Muscle layer of duodenum (tissue), 2 donors: ENCODE data around the gene SCAF1.

Experiments used
- H3K27ac ChIP-seq: one replicate; pipeline ENCODE4 v1.7.0; 2013; ENCODE audit warnings: mild to moderate bottlenecking, low read length
- H3K27me3 ChIP-seq: one replicate; pipeline ENCODE4 v1.7.0; 2013; ENCODE audit warnings: low read depth, mild to moderate bottlenecking, control low read depth, low read length
- H3K36me3 ChIP-seq, 2 donors: one replicate each; pipeline ENCODE4 v1.7.0; 2013; ENCODE audit warnings: low read length in 2 of 2, control low read depth in 1 of 2, mild to moderate bottlenecking in 1 of 2; ENCODE audit not compliant: insufficient read depth in 2 of 2, control insufficient read depth in 1 of 2
- H3K4me1 ChIP-seq, 2 donors: one replicate each; pipeline ENCODE4 v1.7.0; 2013; ENCODE audit warnings: low read length in 2 of 2, mild to moderate bottlenecking in 2 of 2, control low read depth in 1 of 2, moderate library complexity in 1 of 2; ENCODE audit not compliant: insufficient read depth in 2 of 2, control insufficient read depth in 1 of 2
- H3K4me3 ChIP-seq, 2 donors: one replicate each; pipeline ENCODE4 v1.7.0; 2013; ENCODE audit warnings: low read length in 2 of 2, low read depth in 1 of 2, mild to moderate bottlenecking in 1 of 2
- H3K9me3 ChIP-seq, 2 donors: one replicate each; pipeline ENCODE4 v1.7.0; 2013; ENCODE audit warnings: low read length in 2 of 2, control low read depth in 1 of 2, mild to moderate bottlenecking in 1 of 2; ENCODE audit not compliant: control insufficient read depth in 1 of 2
- donor health status: healthy.

SCAF1 gene

DNA sequence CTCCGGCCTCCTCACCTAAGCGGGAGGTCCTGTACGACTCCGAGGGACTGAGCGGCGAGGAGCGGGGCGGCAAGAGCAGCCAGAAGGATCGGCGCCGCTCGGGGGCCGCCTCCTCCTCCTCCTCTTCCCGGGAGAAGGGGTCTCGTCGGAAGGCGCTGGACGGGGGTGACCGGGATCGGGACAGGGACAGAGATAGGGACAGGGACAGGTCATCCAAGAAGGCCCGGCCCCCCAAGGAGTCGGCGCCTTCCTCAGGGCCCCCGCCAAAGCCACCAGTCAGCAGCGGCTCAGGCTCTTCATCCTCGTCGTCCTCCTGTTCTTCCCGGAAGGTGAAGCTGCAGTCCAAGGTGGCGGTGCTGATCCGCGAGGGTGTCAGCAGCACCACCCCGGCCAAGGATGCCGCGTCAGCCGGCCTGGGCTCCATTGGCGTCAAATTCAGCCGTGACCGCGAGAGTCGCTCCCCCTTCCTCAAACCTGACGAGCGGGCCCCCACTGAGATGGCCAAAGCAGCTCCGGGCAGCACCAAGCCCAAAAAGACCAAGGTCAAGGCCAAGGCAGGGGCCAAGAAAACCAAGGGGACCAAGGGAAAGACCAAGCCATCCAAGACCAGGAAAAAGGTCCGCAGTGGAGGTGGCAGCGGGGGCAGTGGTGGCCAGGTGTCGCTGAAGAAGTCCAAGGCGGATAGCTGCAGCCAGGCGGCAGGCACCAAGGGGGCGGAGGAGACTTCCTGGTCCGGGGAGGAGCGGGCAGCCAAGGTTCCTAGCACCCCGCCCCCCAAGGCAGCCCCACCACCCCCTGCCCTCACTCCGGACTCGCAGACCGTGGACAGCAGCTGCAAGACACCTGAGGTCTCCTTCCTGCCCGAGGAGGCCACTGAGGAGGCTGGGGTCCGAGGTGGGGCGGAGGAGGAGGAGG, 10.8 kb downstream of the SCAF1 start:
- H3K4me1 ChIP-seq: no peaks in the 10 kb centered on the region
- no peaks in the 10 kb centered on the region for H3K27me3 ChIP-seq
- H3K9me3 ChIP-seq: no peaks in the 10 kb centered on the region
- H3K36me3 ChIP-seq: peaks cover 45 to 79% of the 10 kb centered on the region in 2 donors
- H3K4me3 ChIP-seq: no peak overlapping the region
- H3K27ac ChIP-seq: no peak overlapping the region

DNA sequence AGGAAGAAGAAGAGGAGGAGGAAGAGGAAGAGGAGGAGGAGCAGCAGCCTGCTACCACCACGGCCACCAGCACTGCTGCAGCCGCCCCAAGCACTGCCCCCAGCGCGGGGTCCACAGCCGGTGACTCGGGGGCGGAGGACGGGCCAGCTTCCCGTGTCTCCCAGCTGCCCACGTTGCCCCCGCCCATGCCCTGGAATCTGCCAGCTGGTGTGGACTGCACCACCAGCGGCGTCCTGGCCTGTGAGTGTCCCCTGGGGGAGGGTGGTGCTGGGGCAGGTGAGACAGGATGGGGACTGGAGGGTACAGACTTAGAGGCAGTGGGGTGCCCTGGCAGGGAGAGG, 11.4 kb downstream of the SCAF1 start:
- Histone ChIP-seq H3K27me3 (no peaks in the 10 kb centered on the region), H3K9me3 (no peaks in the 10 kb centered on the region), H3K36me3 (peaks cover 47 to 86% of the 10 kb centered on the region in 2 donors), H3K4me3 (no peak overlapping the region), H3K4me1 (no peaks in the 10 kb centered on the region), H3K27ac (no peak overlapping the region)

DNA sequence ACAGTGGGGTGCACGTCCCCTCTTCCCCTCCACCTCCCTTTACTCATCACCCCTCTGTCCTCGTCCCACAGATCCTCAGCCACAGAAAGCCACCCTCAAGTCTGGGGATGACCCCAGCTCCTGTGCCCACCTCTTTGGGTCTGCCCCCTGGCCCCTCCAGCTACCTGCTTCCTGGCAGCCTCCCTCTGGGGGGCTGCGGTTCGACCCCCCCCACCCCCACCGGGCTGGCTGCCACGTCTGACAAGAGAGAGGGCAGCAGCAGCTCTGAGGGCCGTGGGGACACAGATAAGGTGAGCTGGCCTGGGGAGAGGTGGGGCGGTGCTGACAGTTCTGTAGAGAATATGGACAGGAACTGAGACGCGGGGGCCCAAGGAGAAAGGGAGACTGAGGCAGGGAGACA, 12.6 kb downstream of the SCAF1 start:
- H3K27me3 ChIP-seq: no peaks in the 10 kb centered on the region
- no peak overlapping the region for H3K27ac ChIP-seq
- no peaks in the 10 kb centered on the region for H3K9me3 ChIP-seq
- peaks cover 54 to 90% of the 10 kb centered on the region in 2 donors for H3K36me3 ChIP-seq
- H3K4me3 ChIP-seq: no peak overlapping the region
- no peaks in the 10 kb centered on the region for H3K4me1 ChIP-seq

DNA sequence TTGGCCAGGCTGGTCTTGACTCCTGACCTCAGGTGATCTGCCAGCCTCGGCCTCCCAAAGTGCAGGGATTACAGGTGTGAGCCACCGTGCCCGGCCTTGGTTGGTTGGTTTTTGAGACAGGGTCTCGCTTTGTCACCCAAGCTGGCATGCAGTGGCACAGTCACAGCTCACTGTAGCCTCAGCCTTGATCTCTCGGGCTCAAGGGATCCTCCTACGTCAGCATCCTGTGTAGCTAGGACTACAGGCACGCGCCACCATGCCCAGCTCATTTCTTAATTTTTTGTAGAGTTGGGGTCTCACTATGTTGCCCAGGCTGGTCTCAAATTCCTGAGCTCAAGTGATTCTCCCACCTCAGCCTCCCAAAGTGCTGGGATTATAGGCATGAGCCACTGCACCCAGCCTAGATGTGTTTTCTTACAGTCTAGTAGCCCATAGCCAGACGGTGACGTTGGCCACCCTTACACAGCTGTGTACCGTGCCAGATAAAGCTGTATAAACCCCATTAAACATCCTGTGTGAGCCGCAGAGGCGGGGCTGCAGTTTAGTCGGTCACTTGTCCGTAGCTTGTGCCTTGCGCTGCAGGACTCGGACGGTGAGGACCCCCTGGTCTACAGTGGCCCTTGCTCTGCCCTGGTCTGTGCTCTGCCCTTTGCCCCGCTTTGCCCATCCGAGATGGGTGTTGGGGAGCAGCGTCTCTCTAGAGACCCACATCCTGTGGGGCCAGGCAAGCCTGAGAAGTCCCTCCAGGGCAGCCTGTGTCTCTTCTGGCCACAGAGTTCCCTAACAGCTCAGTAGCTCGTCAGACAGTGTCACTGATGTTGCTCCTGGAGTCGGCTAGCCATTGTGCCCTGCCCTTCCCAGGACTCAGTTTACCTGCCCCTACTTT, 13.8 kb downstream of the SCAF1 start:
- Histone ChIP-seq H3K9me3 (no peaks in the 10 kb centered on the region), H3K4me1 (no peaks in the 10 kb centered on the region), H3K36me3 (peaks cover 44 to 89% of the 10 kb centered on the region in 2 donors), H3K27me3 (no peaks in the 10 kb centered on the region), H3K4me3 (no peak overlapping the region), H3K27ac (no peak overlapping the region)

DNA sequence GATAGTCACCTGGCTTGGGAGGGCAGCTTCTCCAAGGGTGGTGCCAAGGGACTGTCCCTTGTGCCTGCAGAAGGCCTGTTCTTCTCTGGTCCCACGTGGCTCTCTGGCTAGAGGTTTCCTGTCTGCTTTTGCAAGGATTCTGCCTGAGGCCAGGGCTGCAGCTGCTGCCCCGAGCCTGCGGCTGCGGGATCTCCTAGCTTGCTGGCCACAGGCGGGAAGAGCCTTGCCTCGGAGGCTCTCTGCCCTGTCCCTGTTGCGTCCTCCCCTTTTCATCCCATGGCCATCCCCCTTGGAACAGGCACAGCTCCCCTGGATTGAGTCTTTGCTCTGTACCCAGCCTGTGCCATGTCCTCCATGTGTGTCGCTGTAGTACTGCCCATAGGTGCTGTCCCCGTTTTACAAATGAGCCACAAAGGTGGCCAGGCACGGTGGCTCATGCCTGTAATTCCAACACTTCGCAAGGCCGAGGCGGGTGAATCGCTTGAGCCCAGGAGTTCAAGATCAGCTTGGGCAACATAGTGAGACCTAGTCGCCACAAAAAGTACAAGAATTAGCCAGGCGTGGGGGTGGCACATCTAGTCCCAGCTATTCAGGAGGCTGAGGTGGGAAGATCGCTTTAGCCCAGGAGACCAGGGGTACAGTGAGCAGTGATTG, 14.6 kb downstream of the SCAF1 start:
- Histone ChIP-seq H3K4me1 (no peaks in the 10 kb centered on the region), H3K4me3 (no peak overlapping the region), H3K36me3 (peaks cover 48 to 90% of the 10 kb centered on the region in 2 donors), H3K9me3 (no peaks in the 10 kb centered on the region), H3K27ac (no peak overlapping the region), H3K27me3 (no peaks in the 10 kb centered on the region)

DNA sequence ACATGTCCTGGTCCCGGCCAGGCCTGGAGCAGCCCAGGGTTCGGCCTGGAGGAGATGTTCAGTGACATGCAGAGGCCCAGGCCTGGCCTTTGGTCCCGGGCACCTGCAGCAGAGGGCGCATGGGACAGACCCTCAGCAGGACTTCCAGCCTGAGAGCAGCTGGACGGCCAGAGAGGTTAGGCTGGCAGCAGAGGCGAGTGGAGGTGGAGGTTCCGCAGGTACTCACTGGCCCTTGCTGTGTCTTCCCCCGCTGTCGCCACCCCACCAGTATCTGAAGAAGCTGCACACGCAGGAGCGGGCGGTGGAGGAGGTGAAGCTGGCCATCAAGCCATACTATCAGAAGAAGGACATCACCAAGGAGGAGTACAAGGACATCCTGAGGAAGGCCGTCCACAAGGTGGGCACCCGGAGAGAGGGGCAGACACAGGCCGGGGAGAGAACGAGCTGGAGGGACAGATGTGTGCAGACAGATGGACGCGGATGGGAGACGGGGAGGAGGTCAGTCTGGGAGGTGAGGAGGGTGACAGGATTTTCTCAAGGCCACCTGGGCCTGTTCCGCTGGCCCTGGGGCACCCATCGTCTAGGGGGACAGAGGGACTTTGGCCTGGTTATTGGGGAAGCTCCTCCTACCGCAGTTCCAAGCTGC, 15.6 kb downstream of the SCAF1 start:
- Histone ChIP-seq H3K4me1 (no peaks in the 10 kb centered on the region), H3K27me3 (no peaks in the 10 kb centered on the region), H3K36me3 (peaks cover 52 to 93% of the 10 kb centered on the region in 2 donors), H3K9me3 (no peaks in the 10 kb centered on the region), H3K27ac (no peak overlapping the region), H3K4me3 (no peak overlapping the region)

DNA sequence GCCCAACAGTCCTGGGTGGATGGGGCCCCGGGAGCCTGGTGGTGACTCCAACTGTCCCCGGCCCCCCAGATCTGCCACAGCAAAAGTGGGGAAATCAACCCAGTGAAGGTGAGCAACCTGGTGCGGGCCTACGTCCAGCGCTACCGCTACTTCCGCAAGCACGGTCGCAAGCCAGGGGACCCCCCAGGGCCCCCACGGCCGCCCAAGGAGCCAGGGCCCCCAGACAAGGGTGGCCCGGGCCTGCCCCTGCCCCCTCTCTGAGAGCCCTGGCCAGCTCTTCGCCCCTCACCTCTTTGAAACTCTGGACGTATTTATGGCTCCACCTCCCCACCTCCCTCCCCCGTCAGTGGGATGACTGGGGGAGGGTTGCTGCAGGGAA, 16.1 kb downstream of the SCAF1 start:
- H3K9me3 ChIP-seq: no peaks in the 10 kb centered on the region
- no peaks in the 10 kb centered on the region for H3K27me3 ChIP-seq
- H3K4me1 ChIP-seq: no peaks in the 10 kb centered on the region
- no peak overlapping the region for H3K27ac ChIP-seq
- no peak overlapping the region for H3K4me3 ChIP-seq
- peaks cover 52 to 92% of the 10 kb centered on the region in 2 donors for H3K36me3 ChIP-seq

DNA sequence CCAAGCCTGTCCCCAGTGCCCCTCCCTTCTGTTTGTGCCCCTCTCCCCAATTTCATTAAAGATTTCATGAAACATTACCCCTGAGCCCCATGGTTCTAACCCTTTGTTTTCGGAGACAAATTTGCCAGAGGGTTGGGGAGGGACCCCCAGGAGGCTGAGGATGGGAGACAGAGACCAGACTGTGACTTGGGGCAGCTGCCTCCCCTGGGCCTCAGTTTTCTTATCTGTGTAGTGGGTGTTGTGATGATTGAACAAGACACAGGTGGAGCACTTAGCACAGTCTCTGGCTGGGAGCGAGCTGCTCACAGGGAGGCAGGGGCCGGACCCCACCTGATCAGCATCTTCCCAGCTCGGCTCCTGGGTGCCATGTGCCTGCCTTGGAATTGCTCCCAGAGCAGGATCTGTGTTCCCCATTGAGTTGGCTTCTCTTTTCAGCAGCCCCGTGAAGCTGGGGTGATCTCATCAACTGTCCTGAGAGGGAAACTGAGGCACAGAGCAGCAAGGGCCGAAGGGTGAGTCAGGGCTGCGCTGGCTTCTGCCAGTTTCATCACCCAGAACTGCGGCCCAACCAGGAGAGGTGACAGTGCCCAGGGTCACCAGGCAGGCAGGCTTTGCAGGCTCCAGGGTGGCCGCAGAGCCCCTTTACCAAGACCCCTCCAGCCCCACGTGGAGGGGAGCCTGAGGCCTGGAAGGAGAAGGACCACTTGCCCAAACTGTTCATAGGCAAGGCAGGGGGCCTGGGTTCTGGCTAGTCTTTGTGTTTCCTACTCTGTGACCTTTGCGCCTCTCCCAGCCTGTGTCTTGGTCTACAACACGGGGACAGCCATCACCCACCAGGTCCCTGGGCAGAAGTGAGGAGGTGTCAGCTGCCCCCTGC, 16.8 kb downstream of the SCAF1 start:
- no peak overlapping the region for H3K4me3 ChIP-seq
- H3K9me3 ChIP-seq: no peaks in the 10 kb centered on the region
- H3K27me3 ChIP-seq: no peaks in the 10 kb centered on the region
- H3K27ac ChIP-seq: no peak overlapping the region
- peaks cover 0 to 5% of the 10 kb centered on the region in 2 donors for H3K4me1 ChIP-seq
- peaks cover 52 to 86% of the 10 kb centered on the region in 2 donors for H3K36me3 ChIP-seq

DNA sequence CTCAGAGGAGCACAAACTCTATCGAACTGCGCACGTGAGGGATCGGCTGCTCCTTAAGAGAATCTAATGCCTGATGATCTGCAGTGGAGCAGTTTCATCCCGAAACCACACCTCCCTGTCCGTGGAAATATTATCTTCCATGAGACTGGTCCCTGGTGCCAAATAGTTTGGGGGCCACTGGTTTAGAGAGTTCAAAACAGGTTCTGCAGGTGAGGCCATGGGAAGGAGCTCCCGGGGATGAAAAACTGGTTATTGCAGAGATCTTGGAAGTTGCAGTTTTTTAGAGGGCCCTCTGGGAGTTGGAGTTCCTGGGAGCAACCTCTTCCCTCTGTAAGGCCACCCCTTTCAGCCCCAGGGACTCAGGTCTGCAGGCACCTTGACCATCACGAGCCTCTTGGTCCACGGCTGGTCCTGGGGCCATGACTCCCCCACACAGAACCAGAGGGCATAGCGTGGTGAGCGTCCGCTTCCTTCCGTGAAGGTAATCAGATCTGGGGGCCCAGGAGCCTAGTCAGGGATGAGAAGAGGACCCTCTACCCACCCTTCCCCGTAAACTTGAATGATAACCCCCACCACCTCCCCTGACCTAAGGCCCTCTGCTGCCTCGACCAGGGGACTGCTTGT, 18.4 kb downstream of the SCAF1 start:
- no peaks in the 10 kb centered on the region for H3K9me3 ChIP-seq
- peaks cover 42 to 70% of the 10 kb centered on the region in 2 donors for H3K36me3 ChIP-seq
- H3K4me1 ChIP-seq: peaks cover 0 to 11% of the 10 kb centered on the region in 2 donors
- H3K27me3 ChIP-seq: no peaks in the 10 kb centered on the region
- no peak overlapping the region for H3K27ac ChIP-seq
- no peak overlapping the region for H3K4me3 ChIP-seq

DNA sequence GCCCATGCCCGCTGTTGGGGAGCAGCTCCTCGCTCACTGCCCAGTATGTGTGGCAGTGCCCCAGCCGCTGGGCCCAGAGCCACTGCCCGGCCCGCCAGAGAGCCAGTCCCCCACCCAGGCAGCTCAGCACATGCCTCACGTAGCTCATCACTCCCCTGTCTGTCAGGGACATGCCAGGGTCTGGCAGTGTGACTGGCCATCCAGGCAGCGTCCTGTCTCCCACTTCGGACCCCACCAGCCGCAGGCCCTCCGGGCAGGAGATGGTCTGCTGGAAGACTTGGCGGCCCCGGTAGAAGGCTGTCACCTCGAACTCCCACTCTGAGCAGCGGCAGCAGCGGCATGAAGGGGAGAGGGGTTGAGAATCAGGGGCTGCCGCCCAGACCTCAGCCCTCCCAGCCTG, 20.0 kb downstream of the SCAF1 start:
- Histone ChIP-seq H3K27ac (no peak overlapping the region), H3K4me3 (no peak overlapping the region), H3K36me3 (peaks cover 29 to 57% of the 10 kb centered on the region in 2 donors), H3K4me1 (peaks cover 0 to 20% of the 10 kb centered on the region in 2 donors), H3K27me3 (no peaks in the 10 kb centered on the region), H3K9me3 (no peaks in the 10 kb centered on the region)
